GM12872 (cell line): ENCODE results near the gene TMEM9B.

Experiments used
- CTCF ChIP-seq: IDR thresholded peaks from 3 replicates; pipeline ENCODE4 v1.5.1; 2011; ENCODE audit warnings: low read depth, mild to moderate bottlenecking, low read length, moderate library complexity; ENCODE audit not compliant: insufficient read depth

The TMEM9B gene

GRCh38 chr11:8922691-8923090, 41.6 kb downstream of the TMEM9B start:
- TF ChIP-seq CTCF: no peak

GRCh38 chr11:8917157-8917825, 47.0 kb downstream of the TMEM9B start:
- no peak for TF ChIP-seq CTCF

GRCh38 chr11:8914661-8915018, 49.6 kb downstream of the TMEM9B start:
- TF ChIP-seq CTCF: no peak

GRCh38 chr11:8913961-8914660, 50.1 kb downstream of the TMEM9B start:
- TF ChIP-seq CTCF: peak; percentile 81

GRCh38 chr11:8911029-8911823, 53.0 kb downstream of the TMEM9B start, which contains the start of gene AKIP1:
AKIP1 (plus strand) TSS chr11:8911189; CDS start chr11:8911450, 261 bp downstream.
- TF ChIP-seq CTCF: no peak

- no peak for TF ChIP-seq CTCF
Observed at GRCh38 chr11:8910649-8911026, 53.6 kb downstream of the TMEM9B start.

- TF ChIP-seq CTCF: no peak
Observed at GRCh38 chr11:8908099-8908498, 56.1 kb downstream of the TMEM9B start.
